HepG2 (cell line): ENCODE measurements around the gene TPX2. TPM values are rescaled to one million over a fixed set of nuclear protein-coding genes. Genes with fewer than 3 reads are reported as not detected.

Source experiments
- CENPX ChIP-seq: sonication (generic); formaldehyde crosslinking; IDR thresholded peaks from 2 replicates; pipeline ENCODE4 v1.9.0; 2021; ENCODE audit warnings: mild to moderate bottlenecking, missing genetic modification reagents, moderate library complexity
- ELF1 ChIP-seq: sonication (generic); formaldehyde crosslinking; IDR thresholded peaks from 2 replicates; pipeline ENCODE4 v1.4.0; 2020; ENCODE audit warnings: missing genetic modification reagents
- EZH2 ChIP-seq: conservative IDR thresholded peaks from 2 replicates; pipeline ENCODE4 v1.6.1; 2012; ENCODE audit warnings: mild to moderate bottlenecking, low read depth, low read length, moderate library complexity
- GPBP1L1 ChIP-seq: sonication (generic); formaldehyde crosslinking; IDR thresholded peaks from 2 replicates; pipeline ENCODE4 v1.5.0; 2020; ENCODE audit warnings: mild to moderate bottlenecking, missing genetic modification reagents
- MXI1 ChIP-seq: IDR thresholded peaks from 3 replicates; pipeline ENCODE4 v1.6.1; 2012; ENCODE audit warnings: low read depth, low read length, inconsistent platforms, borderline replicate concordance
- NCOR1 ChIP-seq: fragments of 200-600 bp; sonication (generic); IDR thresholded peaks from 2 replicates; pipeline ENCODE4 v1.7.0; 2017; ENCODE audit warnings: antibody characterized with exemption, low read length, borderline replicate concordance
- NONO ChIP-seq, 2 experiments: fragments of 450-650 bp in 1 of 2; sonication (generic) in 1 of 2; formaldehyde crosslinking in 1 of 2; IDR thresholded peaks in 1 of 2; conservative IDR thresholded peaks in 1 of 2; 2 replicates each; pipeline versions ENCODE4 v1.6.1 to v1.8.0; 2017 to 2022; ENCODE audit warnings: mild to moderate bottlenecking in 1 of 2, missing genetic modification reagents in 1 of 2, moderate library complexity in 1 of 2
- RAD51 ChIP-seq: fragments of 450-650 bp; IDR thresholded peaks from 2 replicates; pipeline ENCODE4 v1.6.1; 2016; ENCODE audit warnings: borderline replicate concordance
- TEF ChIP-seq: sonication (generic); formaldehyde crosslinking; IDR thresholded peaks from 2 replicates; pipeline ENCODE4 v1.5.0; 2020; ENCODE audit warnings: missing genetic modification reagents
- ZBTB49 ChIP-seq: sonication (generic); formaldehyde crosslinking; IDR thresholded peaks from 2 replicates; pipeline ENCODE4 v1.4.0; 2020; ENCODE audit warnings: missing genetic modification reagents, borderline replicate concordance
- ZIK1 ChIP-seq: sonication (generic); formaldehyde crosslinking; IDR thresholded peaks from 2 replicates; pipeline ENCODE4 v1.5.0; 2020; ENCODE audit warnings: mild to moderate bottlenecking, low read depth, missing genetic modification reagents, borderline replicate concordance
- ZNF318 ChIP-seq: sonication (generic); formaldehyde crosslinking; IDR thresholded peaks from 2 replicates; pipeline ENCODE4 v1.4.0; 2020; ENCODE audit warnings: mild to moderate bottlenecking, missing genetic modification reagents
- ZNF614 ChIP-seq: IDR thresholded peaks from 2 replicates; pipeline ENCODE4 v1.6.1; 2018; ENCODE audit warnings: missing biosample characterization, missing genetic modification reagents, inconsistent platforms, borderline replicate concordance
- polyA plus RNA-seq, 8 experiments: library from polyadenylated mRNA; depleted of rRNA in 3 of 8; stranded (reverse) in 7 of 8; unstranded in 1 of 8; fragments of >200 nt; fragmentation: Illumina TruSeq in 4 of 8; extraction: Trizol in 4 of 8; gene quantifications; 2 replicates each; pipeline versions ENCODE4 v1.2.1 to v1.2.3, GENCODE V29; 2011 to 2016; ENCODE audit warnings: low read depth in 4 of 8, missing spikeins in 1 of 8, mixed read lengths in 1 of 8; ENCODE audit not compliant: insufficient read depth in 1 of 8
- total RNA-seq, 5 experiments: library from RNA; depleted of rRNA; stranded (reverse); fragments of >200 nt; fragmentation: Illumina TruSeq; extraction: Trizol; gene quantifications; 2 replicates each; pipeline ENCODE4 v1.2.3, GENCODE V29; 2016; ENCODE audit warnings: low read depth in 1 of 5

The TPX2 gene
- total and polyA plus RNA-seq, 2 of the 13 experiments (the other 11 are each of a cell fraction or from before 2014, with no cell fraction given) = 34.3 to 124 TPM

GRCh38 chr20:31706607-31707257 is 32.4 kb upstream of the TPX2 start (continued):
- TF ChIP-seq GPBP1L1 (CRISPR knock-in tag) (no peak), TEF (CRISPR knock-in tag) (peak; percentile 81), ZIK1 (0 out of 2 replicates have a peak, but pooled peaks have one; percentile 9), EZH2 (no peak), ZNF318 (CRISPR knock-in tag) (peak; percentile 87; the same call in 1 of the 2 replicates), ZBTB49 (CRISPR knock-in tag) (peak; percentile 76; the same call in 1 of the 2 replicates), CENPX (no peak), MXI1 (peak; percentile 70; the same call in 1 of the 3 replicates), ELF1 (peak; percentile 65; the same call in 1 of the 2 replicates), NCOR1 (peak; percentile 90; the same call in 1 of the 2 replicates), RAD51 (no peak), NONO (IDR thresholded peaks at IDR 0.05) (no peak), NONO (CRISPR knock-in tag; conservative IDR thresholded peaks at IDR 0.05) (peak; percentile 56; the same call in 1 of the 2 replicates), ZNF614 (CRISPR knock-in tag) (peak; percentile 89; the same call in 1 of the 2 replicates)
